ENCODE results near the gene HEMGN.

GRCh38 chr9:97892421-97892820 is 45.6 kb downstream of the HEMGN start:
- TF ChIP-seq CTCF (IDR thresholded peaks at IDR 0.05 in 8 of 11, conservative IDR thresholded peaks at IDR 0.05 in 3 of 11) (no peak), POLR2A (IDR thresholded peaks at IDR 0.05) (no peak), POLR2AphosphoS5 (IDR thresholded peaks at IDR 0.05) (no peak)
